ENCODE results near the gene C2CD3.

- TF ChIP-seq POLR2A (IDR thresholded peaks at IDR 0.05) (no peak), CTCF (IDR thresholded peaks at IDR 0.05) (no peak)
Measured at GRCh38 chr11:74144592-74144991, 26.2 kb downstream of the C2CD3 start.

Measured in gastroesophageal sphincter (tissue), 3 donors.